ENCODE results near the gene LANCL1. TPM values are rescaled to one million over a fixed set of nuclear protein-coding genes. Genes with fewer than 3 reads are reported as not detected.
"Not testable (repeated sequence)": the region's sequence is repeated elsewhere in the genome, so short reads cannot be mapped to it uniquely, and the experiment has no call there.

The LANCL1 gene
- total RNA-seq, 1 experiment from 2014 or later: 97.0 TPM

- no peak for DNase-seq (ENCODE audit: extremely low read depth, low read depth)
Measured at GRCh38 chr2:210460322-210461227, 16.0 kb downstream of the LANCL1 start.

GRCh38 chr2:210459880-210460279 is 16.7 kb downstream of the LANCL1 start:
- DNase-seq (ENCODE audit: extremely low read depth, low read depth): no peak

- DNase-seq (ENCODE audit: extremely low read depth, low read depth): no peak
Measured at GRCh38 chr2:210459407-210459806, 17.2 kb downstream of the LANCL1 start.

GRCh38 chr2:210458395-210458794 is 18.2 kb downstream of the LANCL1 start:
- DNase-seq (ENCODE audit: extremely low read depth, low read depth): no peak

- no peak for DNase-seq (ENCODE audit: extremely low read depth, low read depth)
Measured at GRCh38 chr2:210456571-210456970, 20.0 kb downstream of the LANCL1 start.

GRCh38 chr2:210454336-210454735 is 22.2 kb downstream of the LANCL1 start:
- no peak for DNase-seq (ENCODE audit: extremely low read depth, low read depth)

GRCh38 chr2:210452194-210452593 is 24.4 kb downstream of the LANCL1 start:
- DNase-seq (ENCODE audit: extremely low read depth, low read depth): no peak

GRCh38 chr2:210450942-210451341 is 25.6 kb downstream of the LANCL1 start:
- DNase-seq (ENCODE audit: extremely low read depth, low read depth): not testable (repeated sequence)

GRCh38 chr2:210445732-210446131 is 30.8 kb downstream of the LANCL1 start:
- DNase-seq (ENCODE audit: extremely low read depth, low read depth): no peak

- peak; percentile 38 for DNase-seq (ENCODE audit: extremely low read depth, low read depth)
Measured at GRCh38 chr2:210445116-210445707, 31.3 kb downstream of the LANCL1 start.

- DNase-seq (ENCODE audit: extremely low read depth, low read depth): no peak
Measured at GRCh38 chr2:210443527-210443926, 33.0 kb downstream of the LANCL1 start.

GRCh38 chr2:210442878-210443277 is 33.7 kb downstream of the LANCL1 start:
- DNase-seq (ENCODE audit: extremely low read depth, low read depth): no peak

- no peak for DNase-seq (ENCODE audit: extremely low read depth, low read depth)
Measured at GRCh38 chr2:210442457-210442856, 34.1 kb downstream of the LANCL1 start.

GRCh38 chr2:210440206-210440605 is 36.4 kb downstream of the LANCL1 start:
- DNase-seq (ENCODE audit: extremely low read depth, low read depth): no peak

GRCh38 chr2:210435439-210435838 is 41.1 kb downstream of the LANCL1 start:
- no peak for DNase-seq (ENCODE audit: extremely low read depth, low read depth)

GRCh38 chr2:210432633-210433032 is 43.9 kb downstream of the LANCL1 start:
- DNase-seq (ENCODE audit: extremely low read depth, low read depth): no peak

GRCh38 chr2:210429403-210430137 is 47.0 kb downstream of the LANCL1 start:
- DNase-seq (ENCODE audit: extremely low read depth, low read depth): peak; percentile 8

GRCh38 chr2:210428393-210429179 is 48.0 kb downstream of the LANCL1 start:
- DNase-seq (ENCODE audit: extremely low read depth, low read depth): peak; percentile 44

- DNase-seq (ENCODE audit: extremely low read depth, low read depth): not testable (repeated sequence)
Measured at GRCh38 chr2:210427309-210427708, 49.2 kb downstream of the LANCL1 start.

GRCh38 chr2:210422366-210422765 is 54.2 kb downstream of the LANCL1 start:
- DNase-seq (ENCODE audit: extremely low read depth, low read depth): no peak

- no peak for DNase-seq (ENCODE audit: extremely low read depth, low read depth)
Measured at GRCh38 chr2:210421916-210422315, 54.6 kb downstream of the LANCL1 start.

Measured in NCI-H460 (cell line).